MCF 10A (cell line): ENCODE data around the gene MYADML2. TPM values are rescaled to one million over a fixed set of nuclear protein-coding genes. Genes with fewer than 3 reads are reported as not detected.

ENCODE experiments used
- BruUV-seq: library from RNA; stranded (reverse); fragments of 400-500 nt; replicated peaks from 2 replicates; lab custom pipeline; 2021; lab: Mats Ljungman, UMichigan
- CTCF ChIA-PET: fragments of 300-600 bp; sonication (Branson Sonifier 250); formaldehyde crosslinking; extraction: SDS; loops from one replicate; lab custom pipeline; 2021; ENCODE audit warnings: antibody characterized with exemption, inconsistent platforms; lab: Yijun Ruan, JAX
- POLR2A ChIA-PET: fragments of 300-600, 350-650 bp; sonication (Branson Sonifier 250); formaldehyde crosslinking; extraction: SDS; loops from one replicate; lab custom pipeline; 2020; ENCODE audit warnings: antibody characterized with exemption, inconsistent platforms; lab: Yijun Ruan, JAX
- DNase-seq: peaks from one replicate; pipeline ENCODE4 v3.0.0-alpha.2; 2018; ENCODE audit not compliant: unreplicated experiment
- H3K27ac Mint-ChIP-seq: one replicate; pipeline ENCODE4 v1.8.0; 2022; ENCODE audit warnings: mild to moderate bottlenecking, low read depth, mixed read lengths; ENCODE audit not compliant: unreplicated experiment
- H3K27me3 Mint-ChIP-seq: one replicate; pipeline ENCODE4 v1.8.0; 2022; ENCODE audit warnings: mixed read lengths; ENCODE audit not compliant: insufficient read depth, unreplicated experiment
- H3K36me3 Mint-ChIP-seq: one replicate; pipeline ENCODE4 v1.8.0; 2022; ENCODE audit warnings: mild to moderate bottlenecking, moderate library complexity, mixed read lengths; ENCODE audit not compliant: insufficient read depth, unreplicated experiment
- H3K4me1 Mint-ChIP-seq: one replicate; pipeline ENCODE4 v1.8.0; 2022; ENCODE audit warnings: mixed read lengths; ENCODE audit not compliant: insufficient read depth, unreplicated experiment
- H3K4me3 Mint-ChIP-seq: one replicate; pipeline ENCODE4 v1.8.0; 2022; ENCODE audit warnings: mild to moderate bottlenecking, moderate library complexity, mixed read lengths; ENCODE audit not compliant: unreplicated experiment
- H3K9me3 Mint-ChIP-seq: one replicate; pipeline ENCODE4 v1.8.0; 2022; ENCODE audit warnings: mixed read lengths; ENCODE audit not compliant: unreplicated experiment
- CTCF ChIP-seq: fragments of 200-600 bp; IDR thresholded peaks from one replicate; pipeline ENCODE4 v1.8.0; 2022; ENCODE audit warnings: antibody characterized with exemption, mild to moderate bottlenecking; ENCODE audit not compliant: unreplicated experiment
- intact Hi-C: fragments of 100-400 bp; cut with micrococcal nuclease; formaldehyde crosslinking; loops from 2 replicates; pipeline ENCODE4 v1.14.1; 2022
- total RNA-seq: library from RNA; stranded (reverse); gene quantifications from 2 replicates; pipeline ENCODE4 v1.2.3, GENCODE V29; 2022

MYADML2 gene
- total RNA-seq, 1 experiment from 2014 or later, result not detected

DNA sequence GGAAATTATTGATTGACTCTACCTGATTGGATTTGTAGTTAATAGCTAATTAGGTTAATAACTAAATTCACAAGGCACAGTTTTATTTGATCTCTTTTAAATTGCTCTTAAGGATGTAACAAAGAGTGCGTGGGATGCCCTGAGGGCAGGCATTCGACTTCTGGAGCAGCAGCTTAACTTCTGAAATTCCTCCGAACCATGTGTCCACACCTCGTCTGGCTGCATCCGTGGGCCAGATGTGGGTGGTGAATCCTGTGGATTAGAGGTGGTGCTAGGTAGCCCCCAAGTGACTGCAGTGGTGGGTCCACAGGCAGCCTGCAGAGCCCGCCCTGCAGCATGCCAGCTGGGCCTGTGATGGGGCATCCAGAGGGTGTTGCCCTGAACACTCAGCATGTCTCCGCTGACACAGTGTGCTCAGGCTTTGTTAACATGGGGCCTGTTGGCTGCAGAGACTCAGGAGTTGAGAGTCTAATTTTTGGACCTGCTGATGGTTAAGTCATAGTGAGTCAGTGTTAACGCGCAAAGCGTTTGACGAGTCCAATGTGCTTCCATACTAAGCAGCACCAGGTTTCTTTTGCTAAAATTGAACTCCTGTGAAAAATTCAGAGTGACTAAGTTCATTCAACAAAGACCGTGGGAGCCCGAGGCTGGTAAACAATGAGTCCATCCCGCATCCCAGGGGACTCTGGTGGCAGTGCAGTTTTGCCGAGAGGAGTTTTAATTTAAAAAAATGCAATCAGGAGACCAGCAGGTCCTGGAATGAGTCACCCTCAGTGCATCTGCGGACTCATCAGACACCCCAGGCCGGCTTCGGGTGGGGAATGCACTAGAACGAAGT lies 48.8 kb downstream of the MYADML2 start:
- TF ChIP-seq CTCF, result no peak
- H3K9me3 Mint-ChIP-seq, result no peaks in the 10 kb centered on the region
- DNase-seq, result peak; percentile 79
- H3K27me3 Mint-ChIP-seq, result no peaks in the 10 kb centered on the region
- peak overlapping the region; percentile 66 for H3K27ac Mint-ChIP-seq
- ChIA-PET POLR2A (interaction anchor here (0.5 to 2.5 kb wide), 13 partner anchors 7 to 235 kb away, joined by 3 to 14 read pairs (median 4); partner anchors contain the start of genes MAFG, P4HB and SIRT7), CTCF (interaction anchor here (1.2 kb wide), 1 partner anchor 139 kb away, joined by 3 read pairs; no protein-coding TSS in a partner anchor)
- H3K4me3 Mint-ChIP-seq, result peak overlapping the region; percentile 44
- H3K4me1 Mint-ChIP-seq, result peaks cover 16% of the 10 kb centered on the region
- BruUV-seq, result no TSS peak
- H3K36me3 Mint-ChIP-seq, result peaks cover 62% of the 10 kb centered on the region
- intact Hi-C loops, result no loop called here

DNA sequence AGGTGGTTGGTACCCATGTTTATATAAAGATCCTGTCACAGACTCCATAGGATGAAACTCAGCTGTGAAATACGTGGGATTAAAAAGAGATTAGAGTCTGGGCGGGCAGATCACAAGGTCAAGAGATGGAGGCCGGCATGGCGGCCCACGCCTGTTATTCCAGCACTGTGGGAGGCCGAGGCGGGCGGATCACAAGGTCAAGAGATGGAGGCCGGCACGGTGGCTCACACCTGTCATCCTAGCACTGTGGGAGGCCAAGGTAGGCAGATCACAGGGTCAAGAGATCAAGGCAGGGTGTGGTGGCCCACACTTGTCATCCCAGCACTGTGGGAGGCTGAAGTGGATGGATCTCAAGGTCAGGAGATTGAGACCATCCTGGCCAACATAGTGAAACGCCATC lies 51.6 kb downstream of the MYADML2 start:
- intact Hi-C loops, result no loop called here
- POLR2A ChIA-PET, result interaction anchor here (1.5 kb wide), 1 partner anchor 22 kb away, joined by 4 read pairs; no protein-coding TSS in a partner anchor
- CTCF ChIA-PET, result no interaction called here
- Mint-ChIP-seq H3K27me3 (no peaks in the 10 kb centered on the region), H3K4me3 (no peak overlapping the region), H3K27ac (no peak overlapping the region), H3K9me3 (no peaks in the 10 kb centered on the region), H3K36me3 (peaks cover 68% of the 10 kb centered on the region), H3K4me1 (peaks cover 9% of the 10 kb centered on the region)
- no peak for DNase-seq
- no TSS peak for BruUV-seq
- no peak for TF ChIP-seq CTCF

DNA sequence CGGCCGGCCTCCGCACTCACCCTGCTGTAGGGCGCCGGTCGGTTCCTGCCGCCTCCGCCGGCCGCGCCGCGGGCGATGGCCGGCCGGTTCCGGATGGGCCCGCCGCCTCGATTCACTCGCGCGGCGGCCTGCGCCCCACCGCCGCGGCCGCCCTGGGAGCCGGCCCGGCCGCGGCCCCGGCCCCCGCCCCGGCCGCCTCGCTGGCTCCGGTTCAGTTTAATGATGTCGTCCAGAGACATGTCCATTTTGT lies 55.8 kb downstream of the MYADML2 start:
- CTCF ChIA-PET, result interaction anchor here (2.5 kb wide), 1 partner anchor 130 kb away, joined by 6 read pairs; no protein-coding TSS in a partner anchor
- DNase-seq, result no peak
- no peaks in the 10 kb centered on the region for H3K9me3 Mint-ChIP-seq
- POLR2A ChIA-PET, result interaction anchor here (1.0 to 2.4 kb wide), 4 partner anchors 19 to 168 kb away, joined by 3 to 9 read pairs (median 6); partner anchors contain the start of gene PCYT2
- TF ChIP-seq CTCF, result no peak
- intact Hi-C loops, result no loop called here
- H3K36me3 Mint-ChIP-seq, result peaks cover 76% of the 10 kb centered on the region
- H3K27me3 Mint-ChIP-seq, result no peaks in the 10 kb centered on the region
- peaks cover 18% of the 10 kb centered on the region for H3K4me1 Mint-ChIP-seq
- H3K27ac Mint-ChIP-seq, result peak overlapping the region; percentile 96
- peak overlapping the region; percentile 91 for H3K4me3 Mint-ChIP-seq
- BruUV-seq, result no TSS peak
